NCI-H82 (cell line): Measurements from ENCODE around the gene CUL1.

Experiments used
- DNase-seq: peaks from one replicate; lab custom pipeline; 2025; lab: John Stamatoyannopoulos, UW

CUL1 gene

DNA sequence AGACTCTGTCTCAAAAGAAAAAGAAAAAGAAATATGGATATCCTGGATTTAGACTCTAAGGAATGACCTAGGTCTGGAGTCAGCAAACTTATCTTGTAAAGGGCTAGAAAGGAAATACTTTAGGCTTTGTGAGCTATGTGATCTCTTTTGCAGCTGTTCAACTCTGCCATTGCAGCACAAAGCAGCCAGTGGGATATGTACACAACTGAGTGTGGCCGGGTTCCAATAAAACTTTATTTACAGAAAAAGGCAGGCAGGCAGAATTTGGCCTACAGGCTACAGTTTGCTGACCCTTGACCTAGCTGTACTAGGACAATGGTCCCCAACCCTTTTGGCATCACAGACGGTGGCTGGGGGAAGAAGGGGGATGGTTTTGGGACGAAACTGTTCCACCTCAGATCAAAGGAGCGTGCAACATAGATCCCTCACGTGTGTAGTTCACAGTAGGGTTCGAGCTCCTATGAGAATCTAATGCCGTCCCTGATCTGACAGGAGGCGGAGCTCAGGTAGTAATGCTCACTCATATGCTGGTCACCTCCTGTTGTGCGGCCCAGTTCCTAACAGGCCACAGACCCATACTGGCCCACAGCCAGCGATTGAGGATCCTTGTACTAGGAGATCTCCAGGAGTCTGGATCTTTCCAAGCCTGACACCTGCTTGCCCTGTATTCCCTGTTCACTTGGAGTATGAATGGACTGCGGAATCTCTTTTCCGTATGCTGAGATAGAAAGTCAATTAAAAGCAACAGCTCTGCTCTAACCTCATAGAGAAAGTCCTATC is 63.0 kb downstream of the CUL1 start:
- no peak for DNase-seq

DNA sequence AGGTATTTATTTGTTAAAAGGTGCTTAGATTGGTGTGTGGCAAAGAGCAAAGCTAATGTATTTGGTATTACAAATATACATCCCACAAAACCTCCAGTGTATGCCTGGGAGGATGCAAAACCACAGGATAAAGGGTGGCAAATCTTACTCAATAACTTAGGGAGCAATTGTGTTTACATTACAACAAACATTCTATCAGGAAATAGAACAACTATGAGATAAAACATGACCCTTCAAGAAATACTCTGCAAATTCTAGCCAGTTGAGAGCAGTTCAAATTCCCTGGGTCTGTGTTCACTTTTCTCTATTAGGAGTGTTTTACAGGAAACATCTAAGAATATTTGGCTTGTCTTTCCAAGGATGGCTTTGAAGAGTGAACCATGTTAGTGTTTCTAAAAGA is 64.9 kb downstream of the CUL1 start:
- no peak for DNase-seq

DNA sequence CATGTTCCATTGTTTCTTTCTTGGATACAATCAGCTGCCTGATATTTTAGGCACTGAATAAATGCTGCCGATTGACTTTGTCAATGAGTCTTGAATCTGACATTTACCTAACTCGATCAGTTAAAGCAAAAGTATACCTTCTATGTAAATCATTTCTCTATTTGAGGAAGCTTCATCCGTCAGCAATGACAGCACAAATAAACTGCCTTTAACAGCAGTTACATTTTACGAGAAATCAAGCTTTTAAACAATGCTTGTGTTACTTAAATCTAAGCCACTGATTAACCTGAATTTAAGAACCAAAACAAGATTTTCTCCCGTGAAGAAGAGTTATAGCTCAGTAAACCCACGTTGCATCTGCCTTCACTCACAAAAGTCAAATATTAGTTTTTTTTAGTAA is 71.3 kb downstream of the CUL1 start:
- no peak for DNase-seq

DNA sequence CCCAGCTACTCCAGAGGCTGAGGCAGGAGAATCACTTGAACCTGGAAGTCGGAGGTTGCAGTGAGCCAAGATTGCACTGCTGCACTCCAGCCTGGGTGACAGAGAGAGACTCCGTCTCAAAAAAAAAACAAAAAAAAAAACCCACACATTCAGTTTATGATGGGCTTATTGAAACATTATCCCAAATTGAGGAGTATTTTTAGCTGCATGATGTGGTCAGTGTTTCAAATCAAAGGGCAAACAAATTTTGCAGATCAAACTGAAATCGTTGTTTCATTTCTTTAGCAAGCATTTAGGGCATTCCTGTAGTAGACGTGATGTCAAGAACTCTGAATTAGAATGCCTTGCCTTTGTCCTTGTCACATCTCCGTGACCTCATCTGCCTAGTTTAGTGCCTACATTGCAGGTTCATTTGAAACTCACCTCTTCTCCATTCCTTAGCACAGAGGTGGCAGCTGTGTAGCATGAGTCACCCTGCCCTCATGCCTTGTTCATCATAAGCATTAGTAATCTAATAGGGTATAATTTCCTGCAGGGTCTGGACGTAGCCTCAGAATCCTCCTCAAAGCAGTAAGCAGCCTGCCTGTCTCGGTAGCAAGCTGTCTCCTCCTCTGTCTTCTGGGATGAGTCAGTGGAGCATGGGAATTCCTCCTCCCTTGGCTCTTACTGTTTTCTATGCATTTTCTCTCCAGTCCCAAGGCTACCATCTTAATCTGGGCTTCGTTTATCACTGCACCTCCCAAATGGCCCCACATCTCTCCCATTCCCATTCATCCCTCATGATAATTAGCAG is 73.8 kb downstream of the CUL1 start:
- DNase-seq, result peak; percentile 67

DNA sequence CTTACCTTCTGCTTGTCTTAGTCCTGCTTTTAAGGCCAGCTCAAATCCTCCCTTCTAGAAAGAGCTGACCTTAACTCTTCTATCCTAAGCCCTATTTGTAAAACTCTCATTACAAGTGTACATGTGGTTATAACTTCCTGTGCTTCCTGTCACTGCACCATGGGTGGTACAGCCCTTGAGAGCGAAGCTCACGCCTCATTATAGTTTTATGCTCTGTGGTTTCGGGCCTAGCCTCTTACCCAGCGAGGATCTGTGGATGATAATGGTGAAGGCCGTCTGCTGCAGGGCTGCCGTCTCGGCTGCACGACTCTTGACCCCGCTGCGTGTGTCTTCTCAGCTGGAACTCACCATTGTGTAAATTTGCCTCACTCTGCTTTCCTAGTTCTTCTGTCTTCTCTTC is 74.6 kb downstream of the CUL1 start:
- no peak for DNase-seq

DNA sequence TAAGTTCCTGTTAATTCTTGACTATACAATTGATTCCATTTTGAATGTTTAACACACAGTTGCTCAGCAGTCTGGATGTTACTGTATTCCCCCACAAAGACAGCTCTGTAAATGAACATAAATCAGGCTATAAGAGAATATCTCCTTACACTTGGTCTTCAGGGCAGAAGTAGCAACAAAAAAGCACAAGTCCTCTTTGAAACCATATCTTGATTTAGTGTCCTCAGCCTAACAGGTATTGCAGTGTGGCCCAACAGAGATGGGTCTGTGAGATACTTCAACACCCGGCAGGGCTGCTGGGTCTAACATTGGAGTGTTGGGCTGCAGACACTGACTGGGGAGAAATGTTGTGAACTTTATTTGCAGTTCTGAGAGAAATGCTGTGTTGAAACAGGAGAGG is 75.8 kb downstream of the CUL1 start:
- DNase-seq, result no peak

DNA sequence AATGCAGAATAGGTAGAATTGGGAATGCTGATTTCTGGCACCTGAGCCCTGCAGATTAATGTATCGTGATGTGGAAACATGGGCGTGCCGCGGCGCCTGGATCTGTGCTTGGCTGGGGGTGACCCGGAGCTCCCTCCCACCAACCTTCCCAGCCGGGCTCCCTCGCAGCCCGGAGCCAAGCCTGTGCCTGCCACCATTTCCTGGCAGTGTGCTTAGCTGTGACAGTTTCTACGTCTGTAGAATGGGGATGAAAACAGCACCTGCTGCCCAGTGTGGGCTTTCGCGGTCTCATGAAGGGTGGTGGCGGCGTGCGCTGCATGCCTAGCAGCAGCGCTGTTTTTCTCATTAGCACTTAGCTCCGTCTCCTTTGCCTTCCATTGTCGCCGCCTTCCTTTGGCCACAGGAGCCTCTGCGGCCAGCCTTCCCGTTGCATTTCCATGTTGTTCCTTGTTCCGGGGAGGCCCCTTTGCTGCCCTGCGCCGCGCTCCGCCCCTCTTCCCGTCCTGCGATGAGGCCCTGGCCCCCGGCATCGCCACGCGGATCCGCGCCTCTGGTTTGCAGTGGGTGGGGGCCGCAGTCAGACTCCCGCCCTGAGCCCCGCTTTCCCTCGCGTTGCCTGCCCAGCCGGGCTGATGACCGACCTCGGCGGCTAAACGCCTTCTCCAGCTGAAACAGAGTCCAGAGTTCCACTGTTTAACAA is 84.2 kb downstream of the CUL1 start:
- DNase-seq, result no peak

DNA sequence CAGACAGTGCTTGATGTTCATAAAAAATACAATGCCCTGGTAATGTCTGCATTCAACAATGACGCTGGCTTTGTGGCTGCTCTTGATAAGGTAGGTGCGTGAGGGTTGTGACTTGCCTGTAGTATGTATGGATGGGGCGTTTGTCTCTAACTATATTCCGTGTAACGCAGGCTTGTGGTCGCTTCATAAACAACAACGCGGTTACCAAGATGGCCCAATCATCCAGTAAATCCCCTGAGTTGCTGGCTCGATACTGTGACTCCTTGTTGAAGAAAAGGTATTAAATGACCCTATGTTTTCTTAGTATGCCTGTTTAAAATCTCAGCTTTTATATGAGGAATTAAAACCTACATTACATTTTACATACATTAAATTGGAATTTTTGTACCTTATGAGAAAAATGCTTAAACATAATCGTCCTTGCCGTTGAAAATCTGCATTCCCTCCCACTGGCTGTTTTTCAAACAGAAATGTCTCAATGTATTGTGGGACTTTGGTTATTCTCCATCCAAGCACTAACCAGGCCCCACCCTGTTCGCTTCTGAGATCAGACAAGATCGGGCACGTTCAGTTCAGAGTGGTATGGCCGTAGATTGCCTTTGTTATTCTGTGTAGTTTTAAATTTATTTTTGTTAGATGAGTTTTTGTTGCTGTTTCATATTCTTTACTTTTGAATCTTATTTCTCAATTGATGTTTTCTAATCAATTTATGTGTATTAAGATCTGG is 85.3 kb downstream of the CUL1 start:
- no peak for DNase-seq

DNA sequence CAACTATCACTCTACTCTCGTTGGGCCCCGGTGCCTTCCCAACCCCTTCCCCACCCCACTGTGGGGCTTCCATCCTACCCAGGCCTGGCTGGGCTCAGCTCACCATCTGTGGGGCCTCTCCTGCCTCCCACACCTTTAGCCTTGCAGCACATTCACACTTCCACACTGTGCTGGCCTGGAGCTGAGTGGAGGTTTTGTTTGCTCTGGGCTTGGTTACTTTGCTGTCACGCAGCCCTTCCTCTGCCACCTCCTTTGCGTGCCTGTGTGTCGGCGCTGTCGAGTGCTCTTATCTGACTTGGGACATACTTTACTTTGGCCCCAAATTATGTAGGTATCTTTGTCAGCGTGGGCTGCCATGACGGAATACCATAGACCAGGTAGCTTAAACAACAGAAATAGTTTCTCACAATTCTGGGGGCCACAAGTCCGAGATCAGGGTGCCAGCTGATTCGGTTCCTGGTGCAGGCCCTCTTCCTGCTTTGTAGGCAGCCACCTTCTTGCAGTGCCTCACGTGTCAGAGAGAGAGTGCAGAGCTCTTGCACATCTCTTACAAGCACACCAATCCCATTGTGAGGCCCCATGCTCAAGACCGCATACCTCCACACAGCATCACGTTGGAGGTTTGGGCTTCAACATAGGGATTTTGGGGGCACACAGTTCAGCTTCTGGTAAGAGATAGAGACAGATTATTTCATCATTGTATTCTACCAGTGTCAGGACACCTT is 89.0 kb downstream of the CUL1 start:
- no peak for DNase-seq

DNA sequence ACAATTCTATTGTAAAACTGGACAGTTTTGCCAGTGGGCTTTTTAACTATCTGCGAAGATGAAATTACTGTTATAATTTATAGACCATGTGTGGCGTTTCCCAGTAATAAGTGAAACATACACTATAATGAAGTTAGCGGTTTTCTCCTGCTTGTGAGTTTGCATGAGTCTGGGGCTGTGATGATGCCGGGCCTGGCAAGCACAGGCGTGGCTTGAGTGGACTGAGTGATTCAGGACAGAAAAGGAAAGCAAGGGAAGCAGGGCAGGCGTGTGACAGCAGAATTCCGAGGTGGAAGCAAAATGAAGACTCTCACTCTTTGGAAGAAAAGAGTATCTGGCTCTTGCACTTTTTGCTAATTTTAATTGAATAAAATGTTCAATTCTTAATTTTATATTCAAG is 90.5 kb downstream of the CUL1 start:
- DNase-seq, result no peak

DNA sequence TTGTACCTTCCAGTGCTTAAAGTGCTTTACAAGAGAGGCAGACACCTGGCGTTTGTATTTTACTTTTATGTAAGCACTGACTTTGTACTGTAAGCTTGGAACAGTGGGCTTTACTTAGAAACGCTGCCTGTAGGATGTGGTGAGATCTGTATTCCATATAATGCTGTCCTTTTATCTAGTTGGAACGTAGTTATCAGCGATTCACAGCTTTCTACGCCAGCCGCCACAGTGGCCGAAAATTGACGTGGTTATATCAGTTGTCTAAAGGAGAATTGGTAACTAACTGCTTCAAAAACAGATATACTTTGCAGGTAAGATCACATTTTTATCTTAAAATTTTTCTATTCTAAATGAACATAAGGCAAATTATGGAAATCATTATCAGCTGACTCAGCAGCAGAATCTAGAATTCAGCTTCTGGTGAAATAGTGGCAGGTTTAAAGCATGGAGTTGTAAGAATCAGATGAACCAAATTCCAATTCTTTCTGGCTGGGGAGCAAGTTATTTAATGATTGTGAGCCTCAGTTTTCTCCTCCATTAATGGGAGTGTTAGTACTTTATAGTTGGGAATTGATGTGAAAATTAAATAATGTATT is 91.5 kb downstream of the CUL1 start:
- DNase-seq, result no peak

DNA sequence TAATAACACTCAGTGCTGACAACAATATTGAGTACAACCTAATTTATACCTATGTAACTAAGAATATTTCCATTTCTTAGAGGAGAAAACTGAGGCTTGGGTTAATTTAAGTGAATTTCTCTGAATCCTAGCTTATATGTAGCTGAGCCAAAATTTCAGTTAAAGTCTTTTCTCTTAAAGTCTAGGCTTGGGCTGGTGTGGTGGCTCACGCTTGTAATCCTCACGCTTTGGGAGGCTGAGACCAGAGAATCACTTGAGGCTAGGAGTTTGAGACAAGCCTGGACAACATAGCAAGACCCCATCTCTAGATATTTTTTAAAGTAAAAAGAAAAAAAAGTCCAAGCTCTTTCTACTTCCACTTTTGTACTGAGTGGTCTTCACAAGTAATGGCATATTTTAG is 92.1 kb downstream of the CUL1 start:
- DNase-seq, result no peak

DNA sequence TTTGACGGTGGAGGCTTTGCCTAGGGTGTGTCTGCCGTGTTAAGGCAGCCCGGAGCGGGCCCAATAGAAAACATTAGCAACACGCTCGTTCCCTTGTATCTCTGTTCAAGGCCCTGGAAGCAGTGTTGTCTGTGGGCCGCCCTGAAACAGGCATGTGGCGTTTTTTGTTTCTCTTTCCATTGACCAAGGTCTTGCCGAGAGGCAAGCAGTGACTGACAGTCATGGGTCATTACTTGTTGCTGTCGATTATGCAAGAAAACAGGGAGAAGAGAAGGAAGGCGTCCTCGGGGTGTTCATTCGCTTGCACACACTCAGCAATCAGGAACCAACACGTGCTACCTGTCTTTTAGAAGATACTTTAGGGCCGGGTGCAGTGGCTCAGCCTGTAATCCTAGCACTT is 92.8 kb downstream of the CUL1 start:
- no peak for DNase-seq

DNA sequence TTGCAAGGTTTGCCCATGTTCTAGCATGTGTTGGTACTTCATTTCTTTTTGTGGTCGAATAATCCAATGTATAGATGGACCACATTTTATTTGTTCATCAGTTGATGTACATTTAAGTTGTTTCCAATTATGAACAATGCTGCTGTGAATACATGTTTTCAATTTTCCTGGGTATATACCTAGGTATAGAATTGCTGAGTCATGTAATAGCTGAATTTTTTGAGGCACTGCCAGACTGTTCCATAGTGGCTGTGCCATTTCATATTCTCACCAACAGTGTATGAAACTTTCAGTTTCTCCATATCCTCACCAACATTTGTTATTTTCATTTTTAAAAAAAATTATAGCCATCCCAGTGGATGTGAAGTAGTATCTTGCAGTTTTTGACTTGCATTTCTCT is 94.9 kb downstream of the CUL1 start:
- no peak for DNase-seq

DNA sequence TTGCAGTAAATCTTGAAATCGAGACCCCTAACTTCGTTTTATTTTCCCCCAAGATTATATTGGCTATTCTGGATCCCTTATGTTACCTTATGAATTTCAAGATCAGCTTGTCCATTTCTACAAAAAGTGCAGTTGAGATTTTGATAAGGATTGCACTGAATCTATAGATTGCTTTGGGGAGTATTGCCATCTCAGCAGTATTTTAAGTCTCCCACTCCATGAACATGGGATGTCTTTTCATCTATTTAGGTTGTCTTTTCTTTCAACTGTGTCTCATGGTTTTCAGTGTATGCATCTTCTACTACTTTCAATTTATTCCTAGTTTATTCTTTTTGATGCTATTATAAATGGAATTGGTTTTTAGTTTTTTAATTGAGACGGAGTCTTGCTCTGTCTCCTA is 95.8 kb downstream of the CUL1 start:
- no peak for DNase-seq

DNA sequence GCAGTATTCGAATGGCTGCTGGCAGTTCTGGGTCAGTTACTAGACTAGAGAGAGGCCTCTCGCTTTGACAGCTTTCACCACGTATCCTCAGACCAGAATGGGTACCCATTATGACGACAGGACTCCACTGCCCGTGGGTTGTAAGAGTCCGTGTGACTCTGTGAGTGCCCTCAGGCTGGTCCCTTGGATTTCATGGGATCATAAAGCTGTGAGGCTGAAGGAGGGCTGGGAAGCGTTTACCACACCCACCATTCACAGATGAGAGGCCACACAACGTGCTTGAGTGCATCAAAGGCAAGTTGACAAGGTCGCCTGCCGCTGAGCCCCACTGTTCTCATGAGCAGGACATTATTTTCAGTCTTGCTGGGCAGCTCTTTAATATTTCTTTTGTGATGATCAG is 98.1 kb downstream of the CUL1 start:
- DNase-seq, result no peak

DNA sequence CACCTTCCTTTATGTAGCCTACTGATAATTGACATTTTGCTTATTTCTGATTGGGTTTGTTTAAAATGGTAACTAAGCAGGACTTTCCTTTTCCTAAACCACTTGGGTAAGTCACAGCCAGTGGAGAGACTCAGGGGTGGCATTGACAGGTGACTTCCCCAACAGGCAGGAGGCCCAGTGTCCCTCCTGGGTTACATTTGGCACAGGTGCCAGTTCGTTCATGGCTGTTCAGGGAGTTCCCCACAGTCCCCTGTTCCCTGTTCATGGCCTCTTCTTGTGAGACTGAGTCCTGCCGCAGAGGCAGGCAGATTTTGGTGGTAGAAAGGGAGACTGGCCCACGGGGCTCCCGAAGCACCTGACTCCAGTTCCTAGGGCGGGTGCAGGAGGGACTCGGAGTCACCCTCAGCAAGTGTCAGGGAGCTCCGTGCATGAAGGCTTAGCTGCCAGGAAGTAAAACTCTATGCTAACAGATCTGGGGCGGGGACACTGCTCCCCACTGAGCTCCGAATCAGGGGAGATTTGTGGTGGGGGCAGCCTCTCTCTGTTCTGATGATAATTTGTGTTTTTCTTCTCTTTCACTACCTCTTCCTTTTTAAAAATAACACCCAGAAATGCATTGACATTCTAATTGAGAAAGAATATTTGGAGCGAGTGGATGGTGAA is 101.3 kb downstream of the CUL1 start:
- DNase-seq, result no peak

DNA sequence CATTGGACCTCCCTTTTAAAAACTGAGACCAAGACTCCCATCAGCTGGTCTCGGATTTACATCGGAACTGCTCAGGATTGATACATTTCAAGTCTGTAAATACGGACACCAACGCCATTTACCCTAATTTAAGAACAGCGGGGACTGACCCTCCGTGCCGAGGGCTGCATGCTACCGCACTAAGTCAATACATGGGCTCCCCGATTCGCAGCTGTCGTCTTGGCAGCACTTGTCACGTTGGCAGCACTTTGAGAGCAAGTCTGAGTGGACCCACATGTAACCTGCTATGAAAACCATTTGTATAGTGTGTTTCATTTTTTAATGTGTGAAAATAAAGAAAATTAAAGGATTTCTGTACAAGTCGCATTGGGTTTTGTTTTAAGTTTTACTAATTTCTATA is 102.0 kb downstream of the CUL1 start:
- DNase-seq, result no peak

DNA sequence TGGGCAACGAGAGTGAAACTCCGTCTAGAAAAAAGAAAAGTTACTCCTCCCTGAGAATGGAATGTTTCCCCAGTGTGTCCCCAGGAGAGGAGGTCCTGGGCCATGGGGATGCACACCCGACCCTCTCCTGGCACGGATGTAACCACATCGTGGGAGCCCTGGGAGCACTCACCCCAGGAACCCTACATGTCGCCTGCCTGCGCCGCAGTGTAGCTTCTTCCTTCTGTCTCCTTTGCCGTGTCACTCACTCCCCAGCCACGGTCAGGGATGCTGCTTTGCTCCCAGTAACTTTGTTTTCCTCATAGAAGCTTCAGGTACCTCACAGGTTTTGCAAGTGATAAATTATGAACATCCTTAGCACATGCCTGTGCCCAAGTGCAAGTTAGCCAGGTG is 103.4 kb downstream of the CUL1 start:
- DNase-seq, result no peak

DNA sequence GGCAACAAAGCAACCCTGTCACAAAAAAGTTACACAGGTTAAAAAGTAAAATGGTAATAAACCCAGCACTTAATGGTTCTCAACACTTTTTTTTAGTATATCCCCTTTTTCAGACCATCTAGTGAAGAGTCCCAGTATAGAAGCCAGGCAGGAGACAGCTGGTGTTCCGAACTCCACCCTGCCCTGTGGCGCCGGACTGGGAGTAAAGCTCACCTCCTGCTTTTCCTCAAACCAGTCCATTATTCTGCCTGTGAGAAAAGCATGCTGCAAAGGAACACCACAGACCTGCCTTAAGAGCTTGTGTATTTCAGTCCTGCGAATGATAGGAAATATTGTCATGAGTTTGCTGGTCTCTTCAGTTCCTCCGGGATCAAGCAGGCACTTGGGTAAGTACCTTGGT is 104.4 kb downstream of the CUL1 start:
- DNase-seq, result peak; percentile 28
